ENCODE results near the gene FIP1L1.

FIP1L1 gene

GRCh38 chr4:53508446-53508845 lies 131.0 kb downstream of the FIP1L1 start:
- no peaks in the 10 kb centered on the region for H3K36me3 ChIP-seq
- no peaks in the 10 kb centered on the region for H3K9me3 ChIP-seq (ENCODE audit: severe bottlenecking)
- peaks cover 9% of the 10 kb centered on the region for H3K27me3 ChIP-seq (ENCODE audit: insufficient read depth, low read depth, severe bottlenecking)
- no peak overlapping the region for H3K27ac ChIP-seq
- TF ChIP-seq, protein P1, sequence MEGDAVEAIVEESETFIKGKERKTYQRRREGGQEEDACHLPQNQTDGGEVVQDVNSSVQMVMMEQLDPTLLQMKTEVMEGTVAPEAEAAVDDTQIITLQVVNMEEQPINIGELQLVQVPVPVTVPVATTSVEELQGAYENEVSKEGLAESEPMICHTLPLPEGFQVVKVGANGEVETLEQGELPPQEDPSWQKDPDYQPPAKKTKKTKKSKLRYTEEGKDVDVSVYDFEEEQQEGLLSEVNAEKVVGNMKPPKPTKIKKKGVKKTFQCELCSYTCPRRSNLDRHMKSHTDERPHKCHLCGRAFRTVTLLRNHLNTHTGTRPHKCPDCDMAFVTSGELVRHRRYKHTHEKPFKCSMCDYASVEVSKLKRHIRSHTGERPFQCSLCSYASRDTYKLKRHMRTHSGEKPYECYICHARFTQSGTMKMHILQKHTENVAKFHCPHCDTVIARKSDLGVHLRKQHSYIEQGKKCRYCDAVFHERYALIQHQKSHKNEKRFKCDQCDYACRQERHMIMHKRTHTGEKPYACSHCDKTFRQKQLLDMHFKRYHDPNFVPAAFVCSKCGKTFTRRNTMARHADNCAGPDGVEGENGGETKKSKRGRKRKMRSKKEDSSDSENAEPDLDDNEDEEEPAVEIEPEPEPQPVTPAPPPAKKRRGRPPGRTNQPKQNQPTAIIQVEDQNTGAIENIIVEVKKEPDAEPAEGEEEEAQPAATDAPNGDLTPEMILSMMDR (IDR thresholded peaks at IDR 0.05; ENCODE audit: low read depth, low read length): no peak
- no peak for DNase-seq
- H3K4me3 ChIP-seq (ENCODE audit: low read depth, low read length): no peak overlapping the region

DNA sequence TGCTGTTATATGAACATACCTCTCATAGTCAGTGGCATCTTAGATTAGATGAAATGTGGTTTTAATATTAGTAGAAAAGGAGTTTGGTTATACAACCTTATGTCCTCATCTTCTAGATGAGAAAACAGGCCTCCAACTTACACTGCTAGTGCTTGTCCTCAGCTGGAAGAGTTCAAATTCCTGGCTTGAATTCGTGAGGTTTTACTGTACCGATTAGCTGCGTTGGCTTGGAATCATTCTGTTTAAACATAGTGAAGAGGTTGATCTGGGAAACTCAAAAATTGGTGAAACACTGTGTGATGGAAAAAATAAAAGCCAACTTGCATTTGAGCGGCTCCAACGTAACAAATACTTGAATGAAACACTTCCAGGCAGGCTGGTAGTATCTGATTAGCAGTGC lies 132.9 kb downstream of the FIP1L1 start:
- H3K27ac ChIP-seq: no peak overlapping the region
- no peak overlapping the region for H3K4me3 ChIP-seq (ENCODE audit: low read depth, low read length)
- DNase-seq: no peak
- H3K36me3 ChIP-seq: no peaks in the 10 kb centered on the region
- TF ChIP-seq, protein P1 (IDR thresholded peaks at IDR 0.05; ENCODE audit: low read depth, low read length): no peak
- peaks cover 13% of the 10 kb centered on the region for H3K27me3 ChIP-seq (ENCODE audit: insufficient read depth, low read depth, severe bottlenecking)
- H3K9me3 ChIP-seq (ENCODE audit: severe bottlenecking): no peaks in the 10 kb centered on the region

All from WERI-Rb-1 (cell line).